ENCODE data around the gene CCDC6. TPM values are rescaled to one million over a fixed set of nuclear protein-coding genes. Genes with fewer than 3 reads are reported as not detected.
A peak's percentile ranks its signal among the peaks of the same experiment; 100 is the strongest.

The CCDC6 gene
- total RNA-seq, 1 donor from 2014 or later = 24.0 TPM

- FAIRE-seq (no peak), DNase-seq (ENCODE audit: low read depth) (no peak)
- TF ChIP-seq CTCF (IDR thresholded peaks at IDR 0.05; ENCODE audit: insufficient read depth, low read length, severe bottlenecking) = no peak
- H3K27me3 ChIP-seq (ENCODE audit: control insufficient read depth, insufficient read depth, low read length) = no peaks in the 10 kb centered on the region
- peak overlapping the region; percentile 95 for H3K4me3 ChIP-seq (ENCODE audit: low read depth, low read length)
- H3K36me3 ChIP-seq (ENCODE audit: control insufficient read depth, insufficient read depth, low read length) = no peaks in the 10 kb centered on the region
Measured at GRCh38 chr10:59904426-59905065, 1.8 kb downstream of the CCDC6 start.

GRCh38 chr10:59903871-59904270, 2.5 kb downstream of the CCDC6 start:
- H3K4me3 ChIP-seq (ENCODE audit: low read depth, low read length) = no peak overlapping the region
- TF ChIP-seq CTCF (IDR thresholded peaks at IDR 0.05; ENCODE audit: insufficient read depth, low read length, severe bottlenecking) = no peak
- FAIRE-seq = no peak
- no peak for DNase-seq (ENCODE audit: low read depth)
- no peaks in the 10 kb centered on the region for H3K36me3 ChIP-seq (ENCODE audit: control insufficient read depth, insufficient read depth, low read length)
- H3K27me3 ChIP-seq (ENCODE audit: control insufficient read depth, insufficient read depth, low read length) = no peaks in the 10 kb centered on the region

GRCh38 chr10:59902016-59902415, 4.3 kb downstream of the CCDC6 start:
- no peak for TF ChIP-seq CTCF (IDR thresholded peaks at IDR 0.05; ENCODE audit: insufficient read depth, low read length, severe bottlenecking)
- FAIRE-seq (no peak), DNase-seq (ENCODE audit: low read depth) (no peak)
- Histone ChIP-seq H3K36me3 (ENCODE audit: control insufficient read depth, insufficient read depth, low read length) (no peaks in the 10 kb centered on the region), H3K27me3 (ENCODE audit: control insufficient read depth, insufficient read depth, low read length) (no peaks in the 10 kb centered on the region), H3K4me3 (ENCODE audit: low read depth, low read length) (no peak overlapping the region)

GRCh38 chr10:59901470-59901869, 4.9 kb downstream of the CCDC6 start:
- no peaks in the 10 kb centered on the region for H3K27me3 ChIP-seq (ENCODE audit: control insufficient read depth, insufficient read depth, low read length)
- FAIRE-seq (no peak), DNase-seq (ENCODE audit: low read depth) (peak; percentile 54)
- H3K4me3 ChIP-seq (ENCODE audit: low read depth, low read length) = no peak overlapping the region
- H3K36me3 ChIP-seq (ENCODE audit: control insufficient read depth, insufficient read depth, low read length) = no peaks in the 10 kb centered on the region
- no peak for TF ChIP-seq CTCF (IDR thresholded peaks at IDR 0.05; ENCODE audit: insufficient read depth, low read length, severe bottlenecking)

GRCh38 chr10:59900048-59900727, 6.2 kb downstream of the CCDC6 start:
- Histone ChIP-seq H3K4me3 (ENCODE audit: low read depth, low read length) (no peak overlapping the region), H3K36me3 (ENCODE audit: control insufficient read depth, insufficient read depth, low read length) (no peaks in the 10 kb centered on the region), H3K27me3 (ENCODE audit: control insufficient read depth, insufficient read depth, low read length) (no peaks in the 10 kb centered on the region)
- no peak for TF ChIP-seq CTCF (IDR thresholded peaks at IDR 0.05; ENCODE audit: insufficient read depth, low read length, severe bottlenecking)
- no peak for FAIRE-seq
- no peak for DNase-seq (ENCODE audit: low read depth)
